ENCODE results near the gene HLCS. TPM values are rescaled to one million over a fixed set of nuclear protein-coding genes. Genes with fewer than 3 reads are reported as not detected.
A peak's percentile ranks its signal among the peaks of the same experiment; 100 is the strongest.

Gene HLCS
- total RNA-seq, 1 experiment from 2014 or later, result 44.3 TPM

- DNase-seq (ENCODE audit: low spot score), result peak; percentile 77
These were observed 82.7 kb downstream of the HLCS start for GRCh38 chr21:36883532-36884486.

GRCh38 chr21:36882776-36883175, 83.7 kb downstream of the HLCS start:
- no peak for DNase-seq (ENCODE audit: low spot score)

GRCh38 chr21:36881228-36881627, 85.2 kb downstream of the HLCS start:
- DNase-seq (ENCODE audit: low spot score), result no peak

- DNase-seq (ENCODE audit: low spot score), result no peak
These were observed 86.6 kb downstream of the HLCS start for GRCh38 chr21:36879827-36880226.

- no peak for DNase-seq (ENCODE audit: low spot score)
These were observed 88.7 kb downstream of the HLCS start for GRCh38 chr21:36877741-36878140.

GRCh38 chr21:36874665-36875064, 91.8 kb downstream of the HLCS start:
- no peak for DNase-seq (ENCODE audit: low spot score)

- no peak for DNase-seq (ENCODE audit: low spot score)
These were observed 93.0 kb downstream of the HLCS start for GRCh38 chr21:36873513-36873912.

- no peak for DNase-seq (ENCODE audit: low spot score)
These were observed 99.1 kb downstream of the HLCS start for GRCh38 chr21:36867291-36867905.

GRCh38 chr21:36866419-36866818, 100.0 kb downstream of the HLCS start:
- DNase-seq (ENCODE audit: low spot score), result no peak

- DNase-seq (ENCODE audit: low spot score), result no peak
These were observed 101.5 kb downstream of the HLCS start for GRCh38 chr21:36864974-36865373.

GRCh38 chr21:36863260-36863659, 103.2 kb downstream of the HLCS start:
- DNase-seq (ENCODE audit: low spot score), result no peak

- peak; percentile 19 for DNase-seq (ENCODE audit: low spot score)
These were observed 104.7 kb downstream of the HLCS start for GRCh38 chr21:36861595-36862323.

- peak; percentile 94 for DNase-seq (ENCODE audit: low spot score)
These were observed 105.5 kb downstream of the HLCS start for GRCh38 chr21:36860736-36861594.

- DNase-seq (ENCODE audit: low spot score), result peak; percentile 91
These were observed 106.5 kb downstream of the HLCS start for GRCh38 chr21:36859744-36860501.

- no peak for DNase-seq (ENCODE audit: low spot score)
These were observed 108.0 kb downstream of the HLCS start for GRCh38 chr21:36858320-36858957.

GRCh38 chr21:36856643-36857042, 109.8 kb downstream of the HLCS start:
- no peak for DNase-seq (ENCODE audit: low spot score)

- peak; percentile 60 for DNase-seq (ENCODE audit: low spot score)
These were observed 112.1 kb downstream of the HLCS start for GRCh38 chr21:36854391-36854790.

- DNase-seq (ENCODE audit: low spot score), result no peak
These were observed 113.6 kb downstream of the HLCS start for GRCh38 chr21:36852864-36853263.

GRCh38 chr21:36852293-36852692, 114.2 kb downstream of the HLCS start:
- no peak for DNase-seq (ENCODE audit: low spot score)

GRCh38 chr21:36851121-36851520, 115.3 kb downstream of the HLCS start:
- DNase-seq (ENCODE audit: low spot score), result no peak
